RWPE1 (cell line): Measurements from ENCODE around the gene DTNB.
A peak's percentile ranks its signal among the peaks of the same experiment; 100 is the strongest.

ENCODE experiments used
- CTCF ChIA-PET: fragments of 350-600 bp; sonication (Branson Sonifier 250); formaldehyde crosslinking; extraction: SDS; loops from one replicate; lab custom pipeline; 2021; lab: Yijun Ruan, JAX
- POLR2A ChIA-PET: fragments of 400-600 bp; formaldehyde crosslinking; extraction: SDS; loops from one replicate; lab custom pipeline; 2020; ENCODE audit warnings: antibody characterized with exemption; ENCODE audit not compliant: low non-redundant PET; lab: Yijun Ruan, JAX
- DNase-seq: peaks from one replicate; pipeline ENCODE4 v3.0.0; 2012; ENCODE audit warnings: low spot score
- H3K27ac ChIP-seq: fragments of 450-650 bp; 2 replicates; pipeline ENCODE4 v1.5.1; 2017
- CTCF ChIP-seq: fragments of 450-650 bp; conservative IDR thresholded peaks from 2 replicates; pipeline ENCODE4 v1.5.1; 2017; ENCODE audit warnings: low read depth, mild to moderate bottlenecking

DTNB gene

DNA sequence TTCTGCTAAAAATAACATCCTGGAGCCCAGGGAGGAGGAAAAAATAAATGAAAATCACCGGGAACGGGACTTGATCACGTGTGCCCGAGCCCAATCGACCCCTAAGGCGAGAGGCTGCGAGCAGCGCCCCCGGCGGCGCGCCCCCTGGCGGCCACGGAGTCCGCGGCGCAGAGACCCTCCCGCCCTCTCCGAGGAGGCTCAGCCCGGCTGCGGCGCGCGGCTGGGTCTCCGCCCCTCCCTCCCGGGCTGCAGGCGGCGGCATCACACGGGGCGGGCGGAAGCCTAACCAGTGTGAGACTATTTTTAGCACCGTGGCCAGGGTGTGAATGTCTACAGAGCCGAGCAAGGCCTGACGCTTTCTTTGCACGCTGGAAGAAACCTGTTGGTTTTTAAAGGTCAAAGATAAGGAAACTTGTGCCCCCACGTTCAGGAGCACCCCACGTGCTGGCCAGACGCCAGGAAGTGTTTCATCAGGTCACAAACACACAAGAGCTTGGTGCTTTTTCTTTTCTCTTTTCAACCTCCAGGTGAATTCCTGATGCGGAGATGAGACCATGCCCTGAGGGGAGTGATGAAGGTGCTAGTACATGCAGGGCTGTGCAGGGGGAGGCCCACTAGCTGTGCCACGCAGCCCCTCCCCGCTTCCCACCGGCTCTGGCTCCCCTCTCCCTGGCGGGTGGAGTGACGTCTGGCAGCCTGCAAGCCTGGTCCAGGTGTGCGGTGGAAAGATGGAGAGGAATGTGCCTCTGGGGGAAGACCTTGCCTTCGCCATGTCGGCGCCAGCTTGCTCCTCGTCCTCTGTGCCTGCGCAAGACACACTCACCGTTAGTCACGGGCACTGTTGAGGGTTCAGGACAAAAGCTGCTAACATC lies 296.4 kb downstream of the DTNB start:
- POLR2A ChIA-PET = no interaction called here

GRCh38 chr2:25375989-25376545 lies 297.3 kb downstream of the DTNB start:
- TF ChIP-seq CTCF = no peak
- ChIA-PET CTCF (interaction anchor here (0.5 to 1.6 kb wide), 11 partner anchors 8 to 809 kb away, joined by 3 to 11 read pairs (median 3); partner anchors contain the start of gene DNMT3A), POLR2A (no interaction called here)
- H3K27ac ChIP-seq = peak overlapping the region; percentile 88
- DNase-seq = no peak

More for the DNA sequence above, 296.4 kb downstream of the DTNB start:
- DNase-seq = peak; percentile 88
- peak; percentile 96 for TF ChIP-seq CTCF
- CTCF ChIA-PET = interaction anchor here (0.6 to 1.6 kb wide), 12 partner anchors 9 to 808 kb away, joined by 3 to 11 read pairs (median 4); partner anchors contain the start of gene DNMT3A
- H3K27ac ChIP-seq = peak overlapping the region; percentile 88

DNA sequence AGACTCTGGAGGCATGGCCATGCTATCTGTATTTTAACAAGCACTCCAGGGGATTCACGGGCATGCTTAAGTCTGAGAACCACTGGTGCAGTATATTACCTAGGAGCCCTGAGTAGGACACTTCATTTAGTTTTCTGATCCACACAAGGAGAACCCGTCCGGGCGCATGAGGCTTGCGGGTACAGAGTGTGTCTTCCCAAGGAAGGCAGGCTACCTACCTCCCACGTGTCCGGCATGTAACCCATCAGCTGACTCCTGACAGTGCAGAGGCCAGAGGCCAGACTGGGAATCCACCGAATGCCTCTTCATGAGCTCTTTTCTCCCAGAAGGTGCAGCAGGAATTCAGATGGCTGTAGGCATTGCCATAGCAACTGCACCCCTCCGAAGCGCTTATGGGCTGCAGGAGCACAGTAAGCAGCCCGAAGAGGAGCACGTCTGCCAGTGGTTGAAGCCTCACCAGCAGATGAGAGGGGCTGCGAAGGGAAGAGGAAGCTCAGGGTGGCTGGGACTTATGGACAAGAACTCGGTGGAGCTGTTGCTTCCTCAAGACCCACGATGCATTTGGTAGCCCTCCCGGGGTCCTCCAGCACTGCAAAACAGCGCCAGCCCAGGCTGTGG lies 297.9 kb downstream of the DTNB start:
- TF ChIP-seq CTCF = no peak
- H3K27ac ChIP-seq = no peak overlapping the region
- CTCF ChIA-PET = interaction anchor here (0.6 to 1.4 kb wide), 6 partner anchors 8 to 33 kb away, joined by 3 to 4 read pairs (median 3); partner anchors contain the start of gene DNMT3A
- no peak for DNase-seq
- POLR2A ChIA-PET = no interaction called here

GRCh38 chr2:25374827-25375226 lies 298.6 kb downstream of the DTNB start:
- CTCF ChIA-PET = interaction anchor here (0.5 kb wide), 1 partner anchor 34 kb away, joined by 3 read pairs; no protein-coding TSS in a partner anchor
- TF ChIP-seq CTCF = no peak
- DNase-seq = no peak
- POLR2A ChIA-PET = no interaction called here
- H3K27ac ChIP-seq = no peak overlapping the region

- ChIA-PET CTCF (interaction anchor here (0.5 kb wide), 1 partner anchor 34 kb away, joined by 3 read pairs; no protein-coding TSS in a partner anchor), POLR2A (no interaction called here)
- TF ChIP-seq CTCF = no peak
- no peak for DNase-seq
- no peak overlapping the region for H3K27ac ChIP-seq
Observed at GRCh38 chr2:25374411-25374810, 299.0 kb downstream of the DTNB start.
